Neural cell (in vitro differentiated cells): ENCODE measurements around the gene FRMD4A. TPM values are rescaled to one million over a fixed set of nuclear protein-coding genes. Genes with fewer than 3 reads are reported as not detected.

Source experiments
- H2AFZ ChIP-seq: fragments of 200-600, 300-800 bp; sonication (generic), shearing (Covaris generic); 2 replicates; pipeline ENCODE4 v1.6.0; 2014; ENCODE audit warnings: low read depth, mild to moderate bottlenecking, antibody characterized with exemption, low read length, moderate library complexity
- H3F3A ChIP-seq: fragments of 200-600 bp; shearing (Covaris generic); 2 replicates; pipeline ENCODE4 v1.6.1; 2016; ENCODE audit warnings: mild to moderate bottlenecking, moderate library complexity, mixed read lengths, antibody characterized with exemption, low read length; ENCODE audit not compliant: insufficient read depth, poor library complexity, severe bottlenecking
- H3K27ac ChIP-seq: fragments of 200-600, 300-800 bp; sonication (generic), shearing (Covaris generic); 2 replicates; pipeline ENCODE4 v1.5.1; 2014; ENCODE audit warnings: mild to moderate bottlenecking, low read length, moderate library complexity
- H3K27me3 ChIP-seq: fragments of 300-800, 200-600 bp; sonication (generic), shearing (Covaris generic); 2 replicates; pipeline ENCODE4 v1.6.0; 2014; ENCODE audit warnings: mild to moderate bottlenecking, low read depth, low read length, moderate library complexity; ENCODE audit not compliant: insufficient read depth
- H3K36me3 ChIP-seq: fragments of 300-800, 200-600 bp; sonication (generic), shearing (Covaris generic); 2 replicates; pipeline ENCODE4 v1.5.1; 2014; ENCODE audit warnings: mild to moderate bottlenecking, antibody characterized with exemption, low read length, moderate library complexity; ENCODE audit not compliant: insufficient read depth
- H3K4me2 ChIP-seq: fragments of 300-800, 200-600 bp; sonication (generic), shearing (Covaris generic); 2 replicates; pipeline ENCODE4 v1.6.0; 2014; ENCODE audit warnings: mild to moderate bottlenecking, low read length
- H3K4me3 ChIP-seq: fragments of 300-800, 200-600 bp; sonication (generic), shearing (Covaris generic); 2 replicates; pipeline ENCODE4 v1.5.1; 2014; ENCODE audit warnings: mild to moderate bottlenecking, low read length, moderate library complexity
- H3K79me2 ChIP-seq: fragments of 200-600 bp; shearing (Covaris generic); replicated peaks from 2 replicates; pipeline ENCODE4 v1.6.0; 2014; ENCODE audit warnings: mild to moderate bottlenecking, low read length, moderate library complexity; ENCODE audit not compliant: insufficient read depth
- H3K9ac ChIP-seq: fragments of 300-800, 200-600 bp; sonication (generic), shearing (Covaris generic); 2 replicates; pipeline ENCODE4 v1.6.1; 2016; ENCODE audit warnings: mild to moderate bottlenecking, low read length, mixed read lengths
- H3K9me2 ChIP-seq: fragments of 200-600 bp; shearing (Covaris generic); 2 replicates; pipeline ENCODE4 v1.6.1; 2016; ENCODE audit warnings: mild to moderate bottlenecking, low read length, mixed read lengths; ENCODE audit not compliant: insufficient read depth
- H3K9me3 ChIP-seq: fragments of 200-600, 300-800 bp; sonication (generic), shearing (Covaris generic); 2 replicates; pipeline ENCODE4 v1.6.1; 2016; ENCODE audit warnings: mild to moderate bottlenecking, mixed run types, low read length, moderate library complexity, mixed read lengths
- H4K20me1 ChIP-seq: fragments of 200-600 bp; shearing (Covaris generic); 2 replicates; pipeline ENCODE4 v1.6.1; 2016; ENCODE audit warnings: mild to moderate bottlenecking, mixed run types; ENCODE audit not compliant: insufficient read depth
- EP300 ChIP-seq: fragments of 450-650 bp; conservative IDR thresholded peaks from 2 replicates; pipeline ENCODE4 v1.6.1; 2014; ENCODE audit warnings: antibody characterized with exemption, mild to moderate bottlenecking, moderate library complexity; ENCODE audit not compliant: poor library complexity, severe bottlenecking
- EZH2 ChIP-seq: fragments of 200-600, 300-800 bp; shearing (Covaris generic), sonication (generic); IDR thresholded peaks from 2 replicates; pipeline ENCODE4 v1.6.1; 2014; ENCODE audit warnings: antibody characterized with exemption, low read length, borderline replicate concordance, mild to moderate bottlenecking; ENCODE audit not compliant: insufficient read depth, poor library complexity, severe bottlenecking
- MXI1 ChIP-seq: fragments of 450-650 bp; conservative IDR thresholded peaks from 2 replicates; pipeline ENCODE4 v1.6.1; 2014; ENCODE audit warnings: antibody characterized with exemption, mild to moderate bottlenecking; ENCODE audit not compliant: poor library complexity, severe bottlenecking
- POLR2AphosphoS5 ChIP-seq: IDR thresholded peaks from 2 replicates; pipeline ENCODE4 v1.6.1; 2012
- RAD21 ChIP-seq: fragments of 450-650 bp; conservative IDR thresholded peaks from 2 replicates; pipeline ENCODE4 v1.6.1; 2014; ENCODE audit warnings: antibody characterized with exemption, mild to moderate bottlenecking, moderate library complexity
- SMC3 ChIP-seq: fragments of 450-650 bp; conservative IDR thresholded peaks from 2 replicates; pipeline ENCODE4 v1.6.1; 2014; ENCODE audit warnings: antibody characterized with exemption, mild to moderate bottlenecking, moderate library complexity; ENCODE audit not compliant: poor library complexity
- TAF1 ChIP-seq: IDR thresholded peaks from 2 replicates; pipeline ENCODE4 v1.6.1; 2012; ENCODE audit warnings: low read depth
- polyA plus RNA-seq: library from polyadenylated mRNA; depleted of rRNA; stranded (reverse); fragments of >200 nt; gene quantifications from 2 replicates; pipeline ENCODE4 v1.2.3, GENCODE V29; 2014
- TF ChIP-seq, protein P1 (sequence below): IDR thresholded peaks from 2 replicates; pipeline ENCODE4 v1.6.1; 2012; ENCODE audit warnings: borderline replicate concordance
- TF ChIP-seq, protein P2 (sequence below): fragments of 450-650 bp; IDR thresholded peaks from 2 replicates; pipeline ENCODE4 v1.5.1; 2014; ENCODE audit warnings: antibody characterized with exemption, mild to moderate bottlenecking, moderate library complexity; ENCODE audit not compliant: poor library complexity, severe bottlenecking

The FRMD4A gene
- polyA plus RNA-seq, 1 donor from 2014 or later, result 36.5 TPM

- H3K79me2 ChIP-seq, result no peaks in the 10 kb centered on the region
- TF ChIP-seq TAF1 (no peak), RAD21 (no peak), EZH2 (no peak), EP300 (no peak), MXI1 (no peak), SMC3 (no peak), POLR2AphosphoS5 (no peak)
- TF ChIP-seq, protein P1, sequence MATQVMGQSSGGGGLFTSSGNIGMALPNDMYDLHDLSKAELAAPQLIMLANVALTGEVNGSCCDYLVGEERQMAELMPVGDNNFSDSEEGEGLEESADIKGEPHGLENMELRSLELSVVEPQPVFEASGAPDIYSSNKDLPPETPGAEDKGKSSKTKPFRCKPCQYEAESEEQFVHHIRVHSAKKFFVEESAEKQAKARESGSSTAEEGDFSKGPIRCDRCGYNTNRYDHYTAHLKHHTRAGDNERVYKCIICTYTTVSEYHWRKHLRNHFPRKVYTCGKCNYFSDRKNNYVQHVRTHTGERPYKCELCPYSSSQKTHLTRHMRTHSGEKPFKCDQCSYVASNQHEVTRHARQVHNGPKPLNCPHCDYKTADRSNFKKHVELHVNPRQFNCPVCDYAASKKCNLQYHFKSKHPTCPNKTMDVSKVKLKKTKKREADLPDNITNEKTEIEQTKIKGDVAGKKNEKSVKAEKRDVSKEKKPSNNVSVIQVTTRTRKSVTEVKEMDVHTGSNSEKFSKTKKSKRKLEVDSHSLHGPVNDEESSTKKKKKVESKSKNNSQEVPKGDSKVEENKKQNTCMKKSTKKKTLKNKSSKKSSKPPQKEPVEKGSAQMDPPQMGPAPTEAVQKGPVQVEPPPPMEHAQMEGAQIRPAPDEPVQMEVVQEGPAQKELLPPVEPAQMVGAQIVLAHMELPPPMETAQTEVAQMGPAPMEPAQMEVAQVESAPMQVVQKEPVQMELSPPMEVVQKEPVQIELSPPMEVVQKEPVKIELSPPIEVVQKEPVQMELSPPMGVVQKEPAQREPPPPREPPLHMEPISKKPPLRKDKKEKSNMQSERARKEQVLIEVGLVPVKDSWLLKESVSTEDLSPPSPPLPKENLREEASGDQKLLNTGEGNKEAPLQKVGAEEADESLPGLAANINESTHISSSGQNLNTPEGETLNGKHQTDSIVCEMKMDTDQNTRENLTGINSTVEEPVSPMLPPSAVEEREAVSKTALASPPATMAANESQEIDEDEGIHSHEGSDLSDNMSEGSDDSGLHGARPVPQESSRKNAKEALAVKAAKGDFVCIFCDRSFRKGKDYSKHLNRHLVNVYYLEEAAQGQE, result no peak
- TF ChIP-seq, protein P2, sequence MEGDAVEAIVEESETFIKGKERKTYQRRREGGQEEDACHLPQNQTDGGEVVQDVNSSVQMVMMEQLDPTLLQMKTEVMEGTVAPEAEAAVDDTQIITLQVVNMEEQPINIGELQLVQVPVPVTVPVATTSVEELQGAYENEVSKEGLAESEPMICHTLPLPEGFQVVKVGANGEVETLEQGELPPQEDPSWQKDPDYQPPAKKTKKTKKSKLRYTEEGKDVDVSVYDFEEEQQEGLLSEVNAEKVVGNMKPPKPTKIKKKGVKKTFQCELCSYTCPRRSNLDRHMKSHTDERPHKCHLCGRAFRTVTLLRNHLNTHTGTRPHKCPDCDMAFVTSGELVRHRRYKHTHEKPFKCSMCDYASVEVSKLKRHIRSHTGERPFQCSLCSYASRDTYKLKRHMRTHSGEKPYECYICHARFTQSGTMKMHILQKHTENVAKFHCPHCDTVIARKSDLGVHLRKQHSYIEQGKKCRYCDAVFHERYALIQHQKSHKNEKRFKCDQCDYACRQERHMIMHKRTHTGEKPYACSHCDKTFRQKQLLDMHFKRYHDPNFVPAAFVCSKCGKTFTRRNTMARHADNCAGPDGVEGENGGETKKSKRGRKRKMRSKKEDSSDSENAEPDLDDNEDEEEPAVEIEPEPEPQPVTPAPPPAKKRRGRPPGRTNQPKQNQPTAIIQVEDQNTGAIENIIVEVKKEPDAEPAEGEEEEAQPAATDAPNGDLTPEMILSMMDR, result no peak
- no peaks in the 10 kb centered on the region for H3K27me3 ChIP-seq
- no peaks in the 10 kb centered on the region for H3F3A ChIP-seq
- H3K9ac ChIP-seq, result no peak overlapping the region
- no peaks in the 10 kb centered on the region for H3K9me2 ChIP-seq
- no peak overlapping the region for H3K27ac ChIP-seq
- no peaks in the 10 kb centered on the region for H4K20me1 ChIP-seq
- no peak overlapping the region for H2AFZ ChIP-seq
- H3K4me3 ChIP-seq, result no peak overlapping the region
- H3K4me2 ChIP-seq, result no peak overlapping the region
- H3K36me3 ChIP-seq, result no peaks in the 10 kb centered on the region
- no peaks in the 10 kb centered on the region for H3K9me3 ChIP-seq
Measured at GRCh38 chr10:14299556-14299955, 31.2 kb downstream of the FRMD4A start.

GRCh38 chr10:14296065-14296709 is 34.5 kb downstream of the FRMD4A start:
- no peaks in the 10 kb centered on the region for H3K79me2 ChIP-seq
- H3F3A ChIP-seq, result no peaks in the 10 kb centered on the region
- H3K27me3 ChIP-seq, result no peaks in the 10 kb centered on the region
- no peak overlapping the region for H2AFZ ChIP-seq
- H3K9me2 ChIP-seq, result no peaks in the 10 kb centered on the region
- H3K9me3 ChIP-seq, result no peaks in the 10 kb centered on the region
- H4K20me1 ChIP-seq, result no peaks in the 10 kb centered on the region
- H3K27ac ChIP-seq, result no peak overlapping the region
- TF ChIP-seq, protein P1, result no peak
- no peak for TF ChIP-seq RAD21
- TF ChIP-seq, protein P2, result no peak
- TF ChIP-seq POLR2AphosphoS5, result no peak
- no peak for TF ChIP-seq TAF1
- no peak for TF ChIP-seq SMC3
- TF ChIP-seq EZH2, result no peak
- TF ChIP-seq MXI1, result no peak
- TF ChIP-seq EP300, result no peak
- H3K9ac ChIP-seq, result no peak overlapping the region
- H3K36me3 ChIP-seq, result no peaks in the 10 kb centered on the region
- no peak overlapping the region for H3K4me2 ChIP-seq
- no peak overlapping the region for H3K4me3 ChIP-seq
